RWPE2 (cell line): ENCODE results near the gene APOD.
"Not testable (repeated sequence)": the region's sequence is repeated elsewhere in the genome, so short reads cannot be mapped to it uniquely, and the experiment has no call there.

Source experiments
- ATAC-seq: fragments of 200-7000 bp; cut with Tn5 transposase; 3 replicates; pipeline ENCODE4 v1.9.1; 2021; ENCODE audit warnings: low read depth
- DNase-seq: peaks from one replicate; pipeline ENCODE4 v3.0.0-alpha.2; 2020; ENCODE audit warnings: low spot score
- H3K27ac ChIP-seq: fragments of 450-650 bp; 2 replicates; pipeline ENCODE4 v1.5.1; 2017; ENCODE audit warnings: mild to moderate bottlenecking; ENCODE audit not compliant: poor library complexity, severe bottlenecking
- H3K27me3 ChIP-seq: fragments of 250-450 bp; sonication (Bioruptor Pico); 2 replicates; pipeline ENCODE4 v1.5.1; 2021; ENCODE audit warnings: mild to moderate bottlenecking, moderate library complexity; ENCODE audit not compliant: insufficient read depth, poor library complexity, severe bottlenecking
- H3K36me3 ChIP-seq: fragments of 250-450 bp; sonication (Bioruptor Pico); 2 replicates; pipeline ENCODE4 v1.5.1; 2020; ENCODE audit warnings: low read depth, mild to moderate bottlenecking, moderate library complexity
- H3K4me1 ChIP-seq: fragments of 250-450 bp; sonication (Bioruptor Pico); 2 replicates; pipeline ENCODE4 v1.5.1; 2021; ENCODE audit warnings: mild to moderate bottlenecking, moderate library complexity; ENCODE audit not compliant: insufficient read depth, poor library complexity, severe bottlenecking
- H3K4me3 ChIP-seq: fragments of 250-450 bp; sonication (Bioruptor Pico); 2 replicates; pipeline ENCODE4 v1.5.1; 2021; ENCODE audit warnings: mild to moderate bottlenecking, moderate library complexity; ENCODE audit not compliant: severe bottlenecking
- H3K9me3 ChIP-seq: fragments of 250-450 bp; sonication (Bioruptor Pico); 2 replicates; pipeline ENCODE4 v1.5.1; 2021; ENCODE audit warnings: mild to moderate bottlenecking, moderate library complexity; ENCODE audit not compliant: severe bottlenecking
- TF ChIP-seq, protein P1 (sequence below): fragments of 450-650 bp; IDR thresholded peaks from one replicate; pipeline ENCODE4 v1.5.1; 2017; ENCODE audit warnings: mild to moderate bottlenecking, moderate library complexity; ENCODE audit not compliant: poor library complexity, severe bottlenecking

The APOD gene

DNA sequence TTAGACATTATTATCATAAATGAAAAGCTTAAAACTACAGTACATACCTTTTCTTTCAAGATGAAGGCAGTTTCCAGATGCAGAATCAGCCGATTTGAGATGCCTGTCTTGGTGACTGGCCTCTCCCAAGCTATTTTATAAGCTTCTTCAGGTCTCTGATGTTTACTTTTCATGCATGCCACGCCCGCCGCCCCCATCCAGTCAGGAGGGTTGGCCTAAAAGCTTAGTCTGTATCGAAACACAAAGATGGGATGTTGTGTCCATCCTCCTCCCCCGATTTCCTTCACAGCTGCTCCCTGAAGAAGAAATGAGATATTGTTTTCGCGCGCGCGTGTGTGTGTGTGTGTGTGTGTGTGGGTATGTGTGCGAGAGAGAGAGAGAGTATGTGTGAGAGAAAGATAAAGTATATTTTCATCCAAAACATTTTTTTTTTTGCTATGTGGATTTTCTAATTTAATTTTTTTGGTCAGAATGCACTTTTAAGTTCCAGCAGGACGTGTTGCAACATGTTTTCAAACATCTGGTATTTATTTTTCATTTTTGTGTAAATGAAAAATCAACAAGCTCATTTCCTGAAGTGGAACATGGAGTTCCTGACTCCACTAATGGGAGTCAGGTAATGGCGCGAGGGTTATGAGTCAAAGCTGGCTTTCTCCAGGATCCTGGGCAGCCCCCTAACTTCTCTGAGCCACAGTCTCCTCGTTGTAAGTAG, at the start of gene APOD:
Gene APOD, minus strand, starts transcription at position 110 of the 712 bp plus-strand sequence. CDS start 4,479 bp downstream, outside the sequence.
- TF ChIP-seq, protein P1, sequence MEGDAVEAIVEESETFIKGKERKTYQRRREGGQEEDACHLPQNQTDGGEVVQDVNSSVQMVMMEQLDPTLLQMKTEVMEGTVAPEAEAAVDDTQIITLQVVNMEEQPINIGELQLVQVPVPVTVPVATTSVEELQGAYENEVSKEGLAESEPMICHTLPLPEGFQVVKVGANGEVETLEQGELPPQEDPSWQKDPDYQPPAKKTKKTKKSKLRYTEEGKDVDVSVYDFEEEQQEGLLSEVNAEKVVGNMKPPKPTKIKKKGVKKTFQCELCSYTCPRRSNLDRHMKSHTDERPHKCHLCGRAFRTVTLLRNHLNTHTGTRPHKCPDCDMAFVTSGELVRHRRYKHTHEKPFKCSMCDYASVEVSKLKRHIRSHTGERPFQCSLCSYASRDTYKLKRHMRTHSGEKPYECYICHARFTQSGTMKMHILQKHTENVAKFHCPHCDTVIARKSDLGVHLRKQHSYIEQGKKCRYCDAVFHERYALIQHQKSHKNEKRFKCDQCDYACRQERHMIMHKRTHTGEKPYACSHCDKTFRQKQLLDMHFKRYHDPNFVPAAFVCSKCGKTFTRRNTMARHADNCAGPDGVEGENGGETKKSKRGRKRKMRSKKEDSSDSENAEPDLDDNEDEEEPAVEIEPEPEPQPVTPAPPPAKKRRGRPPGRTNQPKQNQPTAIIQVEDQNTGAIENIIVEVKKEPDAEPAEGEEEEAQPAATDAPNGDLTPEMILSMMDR, result no peak
- Histone ChIP-seq H3K4me3 (no peak within 1 kb of the TSS), H3K27ac (peak within 1 kb of the TSS; percentile 22), H3K4me1 (peaks cover 9% of the 10 kb centered on the region), H3K36me3 (no peaks in the 10 kb centered on the region), H3K9me3 (no peaks in the 10 kb centered on the region), H3K27me3 (no peaks in the 10 kb centered on the region)
- DNase-seq, result no peak
- ATAC-seq, result peak; percentile 66

DNA sequence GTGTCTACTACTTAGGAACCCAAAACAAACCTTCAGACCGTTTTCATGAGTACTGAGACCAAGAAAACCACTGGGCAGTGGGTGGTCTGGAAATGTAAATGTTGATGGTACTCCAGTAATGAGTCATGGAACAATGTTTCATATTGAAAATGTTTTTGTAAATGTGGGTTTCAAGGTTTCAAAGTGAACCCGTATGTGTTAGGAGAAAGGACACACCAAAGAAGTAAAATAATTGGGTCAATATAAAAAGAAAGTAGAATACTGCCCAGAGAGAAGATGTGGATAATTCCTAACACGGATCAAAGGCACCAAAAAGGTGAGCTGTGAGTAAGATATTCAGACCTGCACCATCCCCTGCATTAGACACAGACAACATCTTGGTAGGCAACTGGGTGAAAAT, 49.6 kb upstream of the APOD start:
- not testable (repeated sequence) for H3K9me3 ChIP-seq, H3K4me3 ChIP-seq, ATAC-seq, H3K4me1 ChIP-seq, DNase-seq, H3K27me3 ChIP-seq, H3K27ac ChIP-seq, H3K36me3 ChIP-seq

DNA sequence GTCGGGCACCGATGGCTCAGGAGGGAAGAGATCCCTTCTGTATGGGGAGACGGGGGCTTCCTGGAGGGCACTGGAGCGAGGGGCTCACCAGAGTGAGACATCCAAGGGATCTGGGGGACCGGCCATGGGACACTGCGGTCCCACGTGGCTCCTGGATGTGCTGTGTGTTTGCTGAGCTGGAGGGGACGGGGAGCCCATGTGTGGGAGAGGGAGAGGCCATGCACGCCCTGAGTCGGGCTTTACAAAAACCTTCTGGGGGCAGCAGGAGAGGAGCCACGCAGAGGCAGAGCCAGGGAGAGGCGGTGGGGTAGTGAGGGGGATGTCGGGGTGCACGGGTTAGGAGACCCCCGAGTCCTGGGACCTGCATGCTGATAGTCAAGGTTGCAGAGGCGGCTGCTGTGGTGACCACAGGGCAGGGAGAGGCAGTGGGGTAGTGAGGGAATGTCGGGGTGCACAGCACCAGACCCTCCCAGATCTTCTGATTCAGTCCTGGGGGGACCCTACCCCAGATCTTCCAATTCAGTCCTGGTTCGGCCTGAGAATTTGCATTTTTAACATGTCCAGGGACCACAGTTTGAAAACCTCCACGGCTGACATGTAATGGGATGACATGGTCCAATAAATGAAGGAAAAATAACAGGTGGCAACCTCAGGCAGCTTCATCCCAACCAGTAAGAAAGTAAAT, 48.9 kb upstream of the APOD start:
- not testable (repeated sequence) for H3K27ac ChIP-seq, ATAC-seq, H3K4me1 ChIP-seq, DNase-seq, H3K36me3 ChIP-seq, H3K27me3 ChIP-seq, H3K9me3 ChIP-seq, H3K4me3 ChIP-seq

DNA sequence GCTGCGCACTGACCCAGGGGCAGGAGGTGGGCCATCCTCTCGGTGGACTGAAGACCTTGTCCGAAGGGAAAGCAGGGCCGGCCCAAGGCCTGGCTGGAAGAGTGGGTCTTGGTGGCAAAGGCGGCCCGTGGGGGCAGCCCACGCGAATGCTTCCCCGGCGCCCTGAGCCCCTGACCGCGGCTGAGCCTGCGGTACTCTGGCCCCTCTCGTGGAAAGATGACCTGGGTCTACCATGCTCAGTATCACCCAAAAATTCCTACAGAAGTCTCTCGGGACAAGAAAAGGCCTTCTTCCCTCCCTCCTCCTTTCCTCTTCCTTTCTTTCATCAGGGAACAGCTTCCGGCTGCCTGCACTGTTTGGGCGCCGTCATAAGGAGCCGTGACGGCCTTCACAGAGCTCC, 48.3 kb upstream of the APOD start:
- not testable (repeated sequence) for ATAC-seq, H3K36me3 ChIP-seq, H3K4me3 ChIP-seq, H3K9me3 ChIP-seq, H3K27me3 ChIP-seq, H3K4me1 ChIP-seq, H3K27ac ChIP-seq, DNase-seq

- DNase-seq, H3K27ac ChIP-seq, H3K9me3 ChIP-seq, ATAC-seq, H3K36me3 ChIP-seq, H3K4me1 ChIP-seq, H3K4me3 ChIP-seq, H3K27me3 ChIP-seq: not testable (repeated sequence)
Observed at GRCh38 chr3:195630938-195631495, 47.3 kb upstream of the APOD start.

DNA sequence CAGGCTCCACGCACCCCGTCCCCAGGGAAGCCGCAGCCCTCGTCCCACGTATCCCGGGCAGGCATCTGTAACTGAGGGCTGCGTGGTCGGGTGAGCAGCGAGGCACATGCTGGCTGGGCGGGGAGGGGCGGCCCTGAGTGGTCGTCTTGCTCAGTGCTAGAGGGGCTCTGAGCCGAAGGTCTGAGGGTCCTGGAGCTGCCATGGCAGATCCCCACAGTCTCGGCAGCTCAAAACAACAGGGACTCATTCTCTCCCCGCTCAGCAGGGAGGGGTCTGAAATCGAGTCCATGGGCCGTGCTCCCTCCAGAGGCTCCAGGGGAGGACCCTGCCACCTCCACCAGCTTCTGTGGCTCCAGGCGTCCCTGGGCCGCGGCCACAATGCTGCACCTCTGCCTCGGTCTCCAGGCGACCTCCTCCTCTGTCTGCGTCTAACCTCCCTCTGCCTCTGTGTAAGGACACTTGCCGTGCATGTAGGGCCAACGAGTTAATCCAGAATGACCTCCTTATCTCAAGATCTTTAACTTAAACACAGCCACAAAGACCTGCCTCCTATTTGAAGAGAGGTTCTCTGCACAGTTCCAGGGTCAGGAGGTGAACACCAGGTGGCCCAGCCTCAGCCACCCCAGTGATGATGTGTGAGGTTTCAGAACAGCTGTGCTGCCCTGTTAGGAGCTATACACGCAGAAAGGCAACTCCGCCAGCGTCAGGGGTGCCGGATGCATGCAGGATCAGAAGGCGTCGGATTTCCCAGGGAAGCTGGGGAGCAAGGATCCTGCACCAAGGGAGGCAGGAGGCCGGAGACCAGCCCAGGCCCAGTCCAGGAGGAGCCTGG, 46.6 kb upstream of the APOD start:
- H3K4me3 ChIP-seq, H3K9me3 ChIP-seq, H3K36me3 ChIP-seq, H3K27ac ChIP-seq, DNase-seq, H3K4me1 ChIP-seq, ATAC-seq, H3K27me3 ChIP-seq: not testable (repeated sequence)

DNA sequence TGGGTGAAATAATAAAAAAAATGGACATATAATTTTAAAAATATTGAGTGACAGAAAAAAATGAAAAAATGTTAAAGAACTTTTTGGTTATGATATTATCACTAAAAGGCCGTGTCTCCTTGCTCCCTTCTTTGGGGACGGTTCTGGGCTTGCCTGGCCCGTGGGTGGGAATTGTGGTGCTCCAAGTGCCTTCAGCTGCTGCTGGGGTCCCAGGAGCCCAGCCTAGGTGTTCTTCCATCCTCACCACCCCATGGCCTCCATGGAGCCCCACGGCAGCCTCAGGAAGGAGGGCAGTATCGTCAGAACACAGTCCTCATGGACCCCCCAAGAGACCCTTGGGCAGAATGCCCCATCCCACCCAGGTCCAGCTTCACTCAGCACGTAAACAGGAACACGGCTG, 45.9 kb upstream of the APOD start:
- not testable (repeated sequence) for H3K4me1 ChIP-seq, H3K9me3 ChIP-seq, ATAC-seq, DNase-seq, H3K27ac ChIP-seq, H3K27me3 ChIP-seq, H3K4me3 ChIP-seq, H3K36me3 ChIP-seq

DNA sequence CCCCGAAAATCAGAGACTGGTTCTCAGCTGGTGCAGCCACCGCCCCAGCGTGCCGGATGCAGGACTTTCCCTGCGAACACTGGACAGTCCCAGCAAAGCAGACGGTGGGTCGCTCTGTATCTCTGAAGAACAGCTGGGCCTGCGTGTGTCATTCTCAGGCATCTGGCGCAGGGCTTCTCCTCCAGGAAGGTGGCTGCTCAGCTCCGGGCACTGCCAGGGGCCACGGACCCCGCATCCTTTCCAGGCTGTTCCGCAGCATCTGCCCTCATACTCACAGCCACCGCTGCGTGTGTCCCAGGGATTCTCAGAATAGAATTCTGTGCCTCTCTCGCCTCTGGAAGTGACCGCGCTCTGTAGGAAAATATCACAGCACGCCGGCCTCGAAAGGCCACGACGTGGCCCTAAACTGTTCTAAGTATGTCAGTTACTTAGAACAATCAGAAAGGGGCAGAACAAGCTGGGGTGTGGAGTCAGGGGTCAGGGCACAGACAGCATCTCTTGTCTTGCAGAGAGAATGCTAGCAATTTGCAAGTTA, 44.7 kb upstream of the APOD start:
- not testable (repeated sequence) for H3K4me3 ChIP-seq, ATAC-seq, H3K36me3 ChIP-seq, H3K27me3 ChIP-seq, H3K4me1 ChIP-seq, H3K27ac ChIP-seq, DNase-seq, H3K9me3 ChIP-seq

GRCh38 chr3:195627515-195628385, 44.0 kb upstream of the APOD start:
- DNase-seq, H3K36me3 ChIP-seq, H3K4me3 ChIP-seq, H3K27ac ChIP-seq, H3K9me3 ChIP-seq, H3K4me1 ChIP-seq, ATAC-seq, H3K27me3 ChIP-seq: not testable (repeated sequence)
